Colonic mucosa (tissue), 4 donors: ENCODE results near the gene PRR18. TPM values are rescaled to one million over a fixed set of nuclear protein-coding genes. Genes with fewer than 3 reads are reported as not detected.

ENCODE experiments used
- DNase-seq: peaks from one replicate; pipeline ENCODE4 v3.0.0-alpha.2; 2020
- H3K27ac ChIP-seq: fragments of 200-600 bp; one replicate; pipeline ENCODE4 v1.8.0; 2021
- H3K27me3 ChIP-seq: fragments of 200-600 bp; one replicate; pipeline ENCODE4 v1.8.0; 2021
- H3K36me3 ChIP-seq: fragments of 200-600 bp; one replicate; pipeline ENCODE4 v1.8.0; 2021
- H3K4me1 ChIP-seq: fragments of 200-600 bp; one replicate; pipeline ENCODE4 v1.8.0; 2021; ENCODE audit warnings: mild to moderate bottlenecking
- H3K4me3 ChIP-seq: fragments of 200-600 bp; one replicate; pipeline ENCODE4 v1.8.0; 2021
- H3K9ac ChIP-seq, 2 donors: one replicate each; pipeline ENCODE4 v1.7.0; 2013; ENCODE audit warnings: control low read depth in 2 of 2, low read depth in 2 of 2, low read length in 2 of 2
- H3K9me3 ChIP-seq: fragments of 200-600 bp; one replicate; pipeline ENCODE4 v1.8.0; 2021
- CTCF ChIP-seq: fragments of 200-600 bp; IDR thresholded peaks from one replicate; pipeline ENCODE4 v1.8.0; 2022; ENCODE audit warnings: antibody characterized with exemption, mild to moderate bottlenecking
- intact Hi-C: fragments of 100-400 bp; cut with DNase I; formaldehyde crosslinking; loops from one replicate; pipeline ENCODE4 v1.14.1; 2022
- total RNA-seq, 2 donors: library from RNA; stranded (reverse); fragmentation: NEBNext Ultra II Directional in 1 of 2; extraction: Animal tissue kit (Norgen Biotek cat#: 25700) in 1 of 2; gene quantifications; one replicate each; pipeline ENCODE4 v1.2.1, GENCODE V29; 2021
- donor health status: healthy.
- donor health status: DM: no; HTN: no; CAD: no.
- donor health status: DM: no; HTN: no; CAD: no.

The PRR18 gene
- total RNA-seq, 2 donors from 2014 or later = not detected

GRCh38 chr6:166285233-166285632 lies 23.0 kb downstream of the PRR18 start:
- intact Hi-C loops = no loop called here
- H3K4me3 ChIP-seq = no peak overlapping the region
- H3K36me3 ChIP-seq = no peaks in the 10 kb centered on the region
- no peak overlapping the region for H3K9ac ChIP-seq
- no peak for DNase-seq
- no peak overlapping the region for H3K27ac ChIP-seq
- no peak for TF ChIP-seq CTCF
- H3K9me3 ChIP-seq = no peaks in the 10 kb centered on the region
- no peaks in the 10 kb centered on the region for H3K27me3 ChIP-seq
- H3K4me1 ChIP-seq = no peaks in the 10 kb centered on the region

- no peak overlapping the region for H3K9ac ChIP-seq
- H3K27ac ChIP-seq = no peak overlapping the region
- no peaks in the 10 kb centered on the region for H3K36me3 ChIP-seq
- no peak overlapping the region for H3K4me3 ChIP-seq
- no peak for DNase-seq
- intact Hi-C loops = no loop called here
- TF ChIP-seq CTCF = no peak
- no peaks in the 10 kb centered on the region for H3K4me1 ChIP-seq
- H3K27me3 ChIP-seq = no peaks in the 10 kb centered on the region
- no peaks in the 10 kb centered on the region for H3K9me3 ChIP-seq
Observed at GRCh38 chr6:166284640-166285039, 23.6 kb downstream of the PRR18 start.

- no peak for DNase-seq
- H3K9me3 ChIP-seq = no peaks in the 10 kb centered on the region
- H3K27me3 ChIP-seq = no peaks in the 10 kb centered on the region
- no peaks in the 10 kb centered on the region for H3K4me1 ChIP-seq
- intact Hi-C loops = no loop called here
- TF ChIP-seq CTCF = no peak
- no peaks in the 10 kb centered on the region for H3K36me3 ChIP-seq
- H3K27ac ChIP-seq = no peak overlapping the region
- H3K9ac ChIP-seq = no peak overlapping the region
- H3K4me3 ChIP-seq = no peak overlapping the region
Observed at GRCh38 chr6:166282394-166283032, 25.7 kb downstream of the PRR18 start.

- H3K9ac ChIP-seq = no peak overlapping the region
- no peak overlapping the region for H3K27ac ChIP-seq
- intact Hi-C loops = no loop called here
- no peaks in the 10 kb centered on the region for H3K4me1 ChIP-seq
- H3K9me3 ChIP-seq = no peaks in the 10 kb centered on the region
- no peaks in the 10 kb centered on the region for H3K36me3 ChIP-seq
- H3K4me3 ChIP-seq = no peak overlapping the region
- no peak for TF ChIP-seq CTCF
- no peak for DNase-seq
- no peaks in the 10 kb centered on the region for H3K27me3 ChIP-seq
Observed at GRCh38 chr6:166281104-166281503, 27.1 kb downstream of the PRR18 start.

- no peak for DNase-seq
- no peak for TF ChIP-seq CTCF
- H3K27ac ChIP-seq = no peak overlapping the region
- no peaks in the 10 kb centered on the region for H3K27me3 ChIP-seq
- no peaks in the 10 kb centered on the region for H3K36me3 ChIP-seq
- no peaks in the 10 kb centered on the region for H3K4me1 ChIP-seq
- no peak overlapping the region for H3K4me3 ChIP-seq
- no peak overlapping the region for H3K9ac ChIP-seq
- intact Hi-C loops = no loop called here
- H3K9me3 ChIP-seq = no peaks in the 10 kb centered on the region
Observed at GRCh38 chr6:166279393-166279679, 28.9 kb downstream of the PRR18 start.
